ENCODE results near the gene IGSF11. TPM values are rescaled to one million over a fixed set of nuclear protein-coding genes. Genes with fewer than 3 reads are reported as not detected.

The IGSF11 gene
- total and polyA plus RNA-seq, 7 donors: 0.85 to 18.2 (median 8.3) TPM; not detected in 2

GRCh38 chr3:118889691-118890090 is 145.0 kb downstream of the IGSF11 start:
- no peak for DNase-seq
- no peaks in the 10 kb centered on the region for H3K9me3 ChIP-seq
- TF ChIP-seq CTCF (IDR thresholded peaks at IDR 0.05) (no peak), POLR2A (IDR thresholded peaks at IDR 0.05) (no peak), EP300 (IDR thresholded peaks at IDR 0.05) (no peak), POLR2AphosphoS5 (IDR thresholded peaks at IDR 0.05) (no peak)
- H3K36me3 ChIP-seq: no peaks in the 10 kb centered on the region
- intact Hi-C loops (cut with DNase I): loop anchor here (5.0 to 10.0 kb wide), 2 partner anchors 58 to 355 kb away; partner anchors contain the start of gene B4GALT4
- no peak overlapping the region for H3K4me3 ChIP-seq
- no peak overlapping the region for H3K27ac ChIP-seq
- no peaks in the 10 kb centered on the region for H3K4me1 ChIP-seq
- no peaks in the 10 kb centered on the region for H3K27me3 ChIP-seq

GRCh38 chr3:118886708-118887107 is 147.9 kb downstream of the IGSF11 start:
- intact Hi-C loops (cut with DNase I): loop anchor here (5.0 to 10.0 kb wide), 2 partner anchors 61 to 358 kb away; partner anchors contain the start of gene B4GALT4
- H3K27me3 ChIP-seq: no peaks in the 10 kb centered on the region
- no peak overlapping the region for H3K27ac ChIP-seq
- DNase-seq: no peak
- no peak overlapping the region for H3K4me3 ChIP-seq
- H3K9me3 ChIP-seq: no peaks in the 10 kb centered on the region
- WGBS, 2 donors: 76 to 81% methylated on average over 3 of the region's 3 CpGs
- TF ChIP-seq POLR2AphosphoS5 (IDR thresholded peaks at IDR 0.05) (no peak), POLR2A (IDR thresholded peaks at IDR 0.05) (no peak), EP300 (IDR thresholded peaks at IDR 0.05) (no peak), CTCF (IDR thresholded peaks at IDR 0.05) (no peak)
- H3K4me1 ChIP-seq: no peaks in the 10 kb centered on the region
- H3K36me3 ChIP-seq: no peaks in the 10 kb centered on the region

- no peak overlapping the region for H3K27ac ChIP-seq
- no peak for DNase-seq
- WGBS, 2 donors: 1 to 2% methylated on average over 3 of the region's 3 CpGs
- H3K4me1 ChIP-seq: no peaks in the 10 kb centered on the region
- no peaks in the 10 kb centered on the region for H3K9me3 ChIP-seq
- no peak for TF ChIP-seq POLR2AphosphoS5 (IDR thresholded peaks at IDR 0.05)
- TF ChIP-seq CTCF (IDR thresholded peaks at IDR 0.05): peak; percentile 69 to 87 (median 84)
- TF ChIP-seq EP300 (IDR thresholded peaks at IDR 0.05): no peak
- no peak for TF ChIP-seq POLR2A (IDR thresholded peaks at IDR 0.05)
- H3K4me3 ChIP-seq: no peak overlapping the region
- H3K36me3 ChIP-seq: no peaks in the 10 kb centered on the region
- no peaks in the 10 kb centered on the region for H3K27me3 ChIP-seq
- intact Hi-C loops (cut with DNase I): loop anchor here (1.0 to 10.0 kb wide), 3 partner anchors 63 to 360 kb away; partner anchors contain the start of gene B4GALT4
Observed at GRCh38 chr3:118884748-118885206, 149.9 kb downstream of the IGSF11 start.

- no peaks in the 10 kb centered on the region for H3K27me3 ChIP-seq
- TF ChIP-seq EP300 (IDR thresholded peaks at IDR 0.05): no peak
- peak; percentile 54 to 65 (median 64) for TF ChIP-seq CTCF (IDR thresholded peaks at IDR 0.05)
- TF ChIP-seq POLR2A (IDR thresholded peaks at IDR 0.05): no peak
- H3K36me3 ChIP-seq: no peaks in the 10 kb centered on the region
- H3K27ac ChIP-seq: no peak overlapping the region
- DNase-seq: peak; percentile 78
- H3K4me1 ChIP-seq: no peaks in the 10 kb centered on the region
- 66 to 76% methylated on average over 3 of the region's 3 CpGs for WGBS, 2 donors
- H3K4me3 ChIP-seq: no peak overlapping the region
- intact Hi-C loops (cut with DNase I): loop anchor here (1.0 to 10.0 kb wide), 2 partner anchors 216 to 362 kb away; partner anchors contain the start of gene B4GALT4
- no peaks in the 10 kb centered on the region for H3K9me3 ChIP-seq
Observed at GRCh38 chr3:118882353-118882947, 152.2 kb downstream of the IGSF11 start.
